GM19351 (cell line): ENCODE data around the gene CD28.
"Not testable (repeated sequence)": the region's sequence is repeated elsewhere in the genome, so short reads cannot be mapped to it uniquely, and the experiment has no call there.

Experiments used
- ATAC-seq: cut with Tn5 transposase; IDR thresholded peaks from one replicate; pipeline ENCODE4 v1.9.1; 2021; ENCODE audit warnings: mild to moderate bottlenecking, moderate library complexity; ENCODE audit not compliant: unreplicated experiment

Gene CD28

GRCh38 chr2:203685789-203686420 lies 20.5 kb upstream of the CD28 start:
- no peak for ATAC-seq

- ATAC-seq = no peak
Observed at GRCh38 chr2:203687165-203687564, 19.3 kb upstream of the CD28 start.

- ATAC-seq = peak; percentile 57
Observed at GRCh38 chr2:203688798-203689197, 17.6 kb upstream of the CD28 start.

GRCh38 chr2:203689426-203690116 lies 16.9 kb upstream of the CD28 start:
- peak; percentile 41 for ATAC-seq

- no peak for ATAC-seq
Observed at GRCh38 chr2:203690117-203690431, 16.4 kb upstream of the CD28 start.

GRCh38 chr2:203690441-203691047 lies 15.9 kb upstream of the CD28 start:
- ATAC-seq = no peak

- no peak for ATAC-seq
Observed at GRCh38 chr2:203691149-203691548, 15.3 kb upstream of the CD28 start.

- ATAC-seq = no peak
Observed at GRCh38 chr2:203692031-203692710, 14.3 kb upstream of the CD28 start.

GRCh38 chr2:203693242-203693879 lies 13.1 kb upstream of the CD28 start:
- no peak for ATAC-seq

- ATAC-seq = no peak
Observed at GRCh38 chr2:203694191-203694590, 12.2 kb upstream of the CD28 start.

GRCh38 chr2:203697190-203697589 lies 9.2 kb upstream of the CD28 start:
- no peak for ATAC-seq

- not testable (repeated sequence) for ATAC-seq
Observed at GRCh38 chr2:203697763-203698162, 8.7 kb upstream of the CD28 start.

- ATAC-seq = not testable (repeated sequence)
Observed at GRCh38 chr2:203698410-203698809, 8.0 kb upstream of the CD28 start.

GRCh38 chr2:203704430-203704829 lies 2.0 kb upstream of the CD28 start:
- no peak for ATAC-seq

GRCh38 chr2:203705178-203705577 lies 1.3 kb upstream of the CD28 start:
- no peak for ATAC-seq

GRCh38 chr2:203707530-203707929 lies 1.1 kb downstream of the CD28 start:
- no peak for ATAC-seq

- no peak for ATAC-seq
Observed at GRCh38 chr2:203708846-203709396, 2.5 kb downstream of the CD28 start.

- no peak for ATAC-seq
Observed at GRCh38 chr2:203709416-203710040, 3.1 kb downstream of the CD28 start.

GRCh38 chr2:203710226-203710625 lies 3.8 kb downstream of the CD28 start:
- no peak for ATAC-seq

- ATAC-seq = no peak
Observed at GRCh38 chr2:203710952-203711351, 4.5 kb downstream of the CD28 start.

- ATAC-seq = no peak
Observed at GRCh38 chr2:203711399-203711798, 5.0 kb downstream of the CD28 start.
